ENCODE results near the gene ANKRD13C. TPM values are rescaled to one million over a fixed set of nuclear protein-coding genes. Genes with fewer than 3 reads are reported as not detected.

ANKRD13C gene
- polyA plus RNA-seq, 1 of the 3 experiments (the other 2 are of a cell fraction), result 5.2 TPM

GRCh38 chr1:70247122-70247521 lies 107.4 kb downstream of the ANKRD13C start:
- Histone ChIP-seq H3K27ac (ENCODE audit: low read depth in 2 of 2, low read length in 1 of 2) (peak overlapping the region; percentile 10 to 69; a peak in 3 of 4 replicates), H3K36me3 (replicated peaks in 1 of 2; ENCODE audit: control insufficient read depth in 1 of 2, insufficient read depth in 2 of 2, low read length in 1 of 2) (peaks cover 96 to 100% of the 10 kb centered on the region in 2 experiments), H2AFZ (ENCODE audit: low read depth) (no peak overlapping the region), H3K4me1 (ENCODE audit: control insufficient read depth in 1 of 2, insufficient read depth in 2 of 2, low read depth in 1 of 2, low read length in 1 of 2) (peaks cover 0 to 8% of the 10 kb centered on the region in 2 experiments; a peak in 1 of 4 replicates), H3K27me3 (ENCODE audit: insufficient read depth) (no peaks in the 10 kb centered on the region), H4K20me1 (ENCODE audit: insufficient read depth) (no peaks in the 10 kb centered on the region), H3F3A (replicated peaks; ENCODE audit: insufficient read depth) (peaks cover 31% of the 10 kb centered on the region), H3K9me2 (no peaks in the 10 kb centered on the region), H3K9ac (no peak overlapping the region), H3K4me2 (no peak overlapping the region), H3K79me2 (ENCODE audit: insufficient read depth) (peaks cover 20% of the 10 kb centered on the region; the same call in 1 of the 2 replicates), H3K9me3 (no peaks in the 10 kb centered on the region), H3K4me3 (ENCODE audit: low read depth in 2 of 2, low read length in 1 of 2) (no peak overlapping the region)
- ChIA-PET POLR2A (no interaction called here), CTCF (no interaction called here)
- TF ChIP-seq EP300 (IDR thresholded peaks at IDR 0.05; ENCODE audit: borderline replicate concordance in 1 of 2, low read depth in 1 of 2, low read length in 1 of 2) (peak in 1 of 2 experiments; percentile 77; a peak in 2 of 4 replicates), PBX3 (IDR thresholded peaks at IDR 0.05) (peak; percentile 55; the same call in 1 of the 2 replicates), TCF12 (IDR thresholded peaks at IDR 0.05) (peak; percentile 67; the same call in 1 of the 2 replicates), FOSL2 (IDR thresholded peaks at IDR 0.05; ENCODE audit: borderline replicate concordance, low read depth) (no peak), RFX5 (IDR thresholded peaks at IDR 0.05; ENCODE audit: low read length) (no peak)
- DNase-seq, result no peak

- Histone ChIP-seq H3K9ac (no peak overlapping the region), H4K20me1 (ENCODE audit: insufficient read depth) (no peaks in the 10 kb centered on the region), H3K79me2 (ENCODE audit: insufficient read depth) (peaks cover 55% of the 10 kb centered on the region), H3K4me2 (no peak overlapping the region), H3K4me1 (ENCODE audit: control insufficient read depth in 1 of 2, insufficient read depth in 2 of 2, low read depth in 1 of 2, low read length in 1 of 2) (no peaks in the 10 kb centered on the region; a peak in 1 of 4 replicates), H3K9me3 (no peaks in the 10 kb centered on the region), H3K27me3 (ENCODE audit: insufficient read depth) (no peaks in the 10 kb centered on the region), H3K4me3 (ENCODE audit: low read depth in 2 of 2, low read length in 1 of 2) (no peak overlapping the region), H3K27ac (ENCODE audit: low read depth in 2 of 2, low read length in 1 of 2) (no peak overlapping the region), H3K36me3 (replicated peaks in 1 of 2; ENCODE audit: control insufficient read depth in 1 of 2, insufficient read depth in 2 of 2, low read length in 1 of 2) (peaks cover 89 to 98% of the 10 kb centered on the region in 2 experiments), H3F3A (replicated peaks; ENCODE audit: insufficient read depth) (peaks cover 10% of the 10 kb centered on the region), H2AFZ (ENCODE audit: low read depth) (no peak overlapping the region), H3K9me2 (no peaks in the 10 kb centered on the region)
- POLR2A ChIA-PET, result no interaction called here
- TF ChIP-seq RCOR1 (IDR thresholded peaks at IDR 0.05; ENCODE audit: low read length) (no peak), TCF12 (IDR thresholded peaks at IDR 0.05) (no peak), PBX3 (IDR thresholded peaks at IDR 0.05) (no peak), FOXJ3 (CRISPR knock-in tag; IDR thresholded peaks at IDR 0.05) (no peak), CHD2 (IDR thresholded peaks at IDR 0.05; ENCODE audit: low read length, partially characterized antibody) (no peak), GABPA (IDR thresholded peaks at IDR 0.05; ENCODE audit: low read depth) (no peak), NFIC (IDR thresholded peaks at IDR 0.05; ENCODE audit: borderline replicate concordance) (no peak), GATA2 (CRISPR knock-in tag; IDR thresholded peaks at IDR 0.05) (no peak), IRF3 (IDR thresholded peaks at IDR 0.05; ENCODE audit: low read depth, low read length) (no peak), EP300 (IDR thresholded peaks at IDR 0.05; ENCODE audit: borderline replicate concordance in 1 of 2, low read depth in 1 of 2, low read length in 1 of 2) (no peak), MXI1 (IDR thresholded peaks at IDR 0.05; ENCODE audit: low read depth, low read length) (no peak), SMC3 (IDR thresholded peaks at IDR 0.05; ENCODE audit: low read depth, low read length) (no peak), CTCF (IDR thresholded peaks at IDR 0.05) (no peak), TAF1 (IDR thresholded peaks at IDR 0.05; ENCODE audit: borderline replicate concordance, low read depth, low read length) (no peak), JUND (IDR thresholded peaks at IDR 0.05) (no peak), RXRA (IDR thresholded peaks at IDR 0.05; ENCODE audit: borderline replicate concordance, low read depth) (no peak), POLR2AphosphoS5 (IDR thresholded peaks at IDR 0.05; ENCODE audit: low read depth, low read length) (no peak)
- TF ChIP-seq, protein P1, sequence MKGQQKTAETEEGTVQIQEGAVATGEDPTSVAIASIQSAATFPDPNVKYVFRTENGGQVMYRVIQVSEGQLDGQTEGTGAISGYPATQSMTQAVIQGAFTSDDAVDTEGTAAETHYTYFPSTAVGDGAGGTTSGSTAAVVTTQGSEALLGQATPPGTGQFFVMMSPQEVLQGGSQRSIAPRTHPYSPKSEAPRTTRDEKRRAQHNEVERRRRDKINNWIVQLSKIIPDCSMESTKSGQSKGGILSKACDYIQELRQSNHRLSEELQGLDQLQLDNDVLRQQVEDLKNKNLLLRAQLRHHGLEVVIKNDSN (IDR thresholded peaks at IDR 0.05; ENCODE audit: borderline replicate concordance, low read depth), result no peak
- CTCF ChIA-PET, result no interaction called here
- DNase-seq, result no peak
Measured at GRCh38 chr1:70239940-70240339, 114.6 kb downstream of the ANKRD13C start.
